ENCODE results near the gene ATP2C1.
A peak's percentile ranks its signal among the peaks of the same experiment; 100 is the strongest.

Gene ATP2C1

DNA sequence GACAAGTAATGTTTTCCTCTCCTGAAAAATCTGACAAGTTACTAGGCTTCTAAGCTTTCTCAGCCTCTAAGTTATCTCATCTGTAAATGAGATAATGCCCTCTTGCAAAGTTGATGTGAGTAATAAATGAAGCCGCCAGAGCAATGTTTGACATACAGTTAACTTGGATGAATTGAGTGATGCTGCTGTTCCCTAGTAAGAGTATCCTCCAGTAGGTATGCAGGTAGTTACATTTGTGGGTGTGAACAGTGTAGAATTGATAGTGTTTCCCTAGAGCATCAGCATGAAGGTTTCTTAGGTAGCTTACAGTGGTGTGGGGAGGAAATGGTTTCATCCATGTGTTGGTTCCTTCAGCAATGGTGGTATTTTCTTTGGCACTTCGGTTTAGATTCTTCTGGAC is 3.4 kb downstream of the ATP2C1 start:
- no peak for FAIRE-seq

DNA sequence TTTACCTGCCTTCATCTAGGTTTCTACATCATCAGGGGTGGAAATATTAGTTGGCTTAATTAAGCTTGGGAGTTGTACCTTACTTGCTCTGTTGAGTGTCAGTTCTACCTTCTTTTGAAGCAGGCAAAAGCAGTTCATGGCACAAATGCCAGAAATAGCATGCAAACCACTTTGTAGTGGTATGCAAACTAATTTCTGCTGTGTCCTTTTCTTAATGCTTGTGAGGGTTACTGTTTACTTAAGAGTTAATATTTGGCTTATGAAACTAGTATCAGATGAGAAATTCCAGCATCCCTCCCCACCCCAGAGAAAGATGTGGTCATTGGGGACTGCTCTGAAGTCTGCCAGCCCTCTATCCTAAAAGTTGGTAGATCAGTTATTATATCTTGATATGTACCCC is 7.1 kb downstream of the ATP2C1 start:
- no peak for FAIRE-seq

DNA sequence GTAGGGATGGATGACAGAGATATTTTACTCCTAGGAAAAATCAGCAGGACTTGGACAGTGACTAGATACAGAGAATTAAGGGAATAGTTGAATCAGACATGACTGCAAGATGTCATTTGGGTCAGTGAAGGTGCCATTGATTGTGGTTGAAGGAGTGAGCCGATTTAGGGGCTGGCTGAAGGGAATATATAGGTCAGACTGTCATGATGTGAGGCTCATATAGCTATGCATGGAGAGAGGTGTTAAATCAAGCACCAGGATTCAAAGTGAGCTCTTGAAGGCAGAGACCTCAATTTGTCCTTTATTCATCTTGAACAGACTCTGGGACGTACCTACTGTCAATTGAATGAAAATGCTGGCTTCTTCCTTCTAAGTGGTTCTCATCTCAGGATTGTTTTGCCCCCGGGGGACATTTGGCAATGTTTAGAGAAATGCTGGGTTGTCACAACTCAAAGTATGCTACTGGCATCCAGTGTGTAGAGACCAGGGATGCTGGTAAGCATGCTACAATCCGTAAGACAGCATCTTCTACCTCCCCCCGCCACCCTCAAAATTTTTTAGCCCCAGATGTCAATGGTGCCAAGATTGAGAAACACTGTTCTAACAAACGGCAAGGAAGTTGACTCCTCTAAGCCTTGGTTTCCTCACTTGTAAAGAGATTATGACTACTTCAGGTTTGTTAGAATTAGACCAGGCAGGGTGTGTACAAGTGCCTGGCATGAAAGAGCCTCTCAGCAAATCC is 7.8 kb downstream of the ATP2C1 start:
- no peak for FAIRE-seq

DNA sequence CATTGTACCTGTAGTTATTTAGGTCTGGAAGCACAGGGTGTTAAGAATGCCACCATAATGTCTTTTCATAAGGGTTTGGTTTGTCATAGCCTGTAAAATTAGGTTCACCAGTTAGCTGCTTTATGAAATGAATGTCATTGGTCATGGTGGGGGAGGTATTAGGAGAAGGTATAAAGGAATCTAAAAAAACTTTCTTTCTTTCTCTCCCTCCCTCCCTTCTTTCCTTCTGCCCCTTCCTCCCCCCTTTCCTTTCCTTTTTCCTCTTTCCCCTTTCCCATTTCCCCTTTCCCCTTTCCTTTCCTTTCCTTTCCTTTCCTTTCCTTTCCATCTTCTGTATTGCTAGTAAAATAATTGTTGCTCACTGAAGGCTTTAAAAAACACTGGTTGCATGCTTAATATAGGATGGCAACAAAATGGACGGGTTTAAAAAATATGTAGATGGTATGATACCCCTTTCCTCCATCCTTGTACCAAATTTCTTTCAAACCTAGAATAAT is 9.6 kb downstream of the ATP2C1 start:
- no peak for FAIRE-seq

DNA sequence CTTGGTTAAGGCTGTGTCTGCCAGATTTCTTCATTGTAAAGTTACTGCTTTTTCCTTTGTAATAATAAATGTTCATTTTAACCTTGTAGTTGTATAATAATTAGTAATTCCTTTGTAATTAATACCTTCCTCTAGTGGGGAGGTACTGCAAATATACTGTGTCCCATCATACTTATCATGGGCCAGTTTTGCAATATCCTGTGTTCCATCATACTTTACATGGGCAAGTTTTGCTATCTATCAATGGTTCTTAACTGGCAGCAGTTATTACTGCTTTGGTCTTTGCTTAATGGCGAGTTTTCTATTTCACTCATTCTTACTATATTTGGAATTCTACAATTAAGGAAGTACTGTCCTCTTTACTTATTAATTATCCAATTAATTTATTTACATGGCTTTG is 10.6 kb downstream of the ATP2C1 start:
- FAIRE-seq: no peak

DNA sequence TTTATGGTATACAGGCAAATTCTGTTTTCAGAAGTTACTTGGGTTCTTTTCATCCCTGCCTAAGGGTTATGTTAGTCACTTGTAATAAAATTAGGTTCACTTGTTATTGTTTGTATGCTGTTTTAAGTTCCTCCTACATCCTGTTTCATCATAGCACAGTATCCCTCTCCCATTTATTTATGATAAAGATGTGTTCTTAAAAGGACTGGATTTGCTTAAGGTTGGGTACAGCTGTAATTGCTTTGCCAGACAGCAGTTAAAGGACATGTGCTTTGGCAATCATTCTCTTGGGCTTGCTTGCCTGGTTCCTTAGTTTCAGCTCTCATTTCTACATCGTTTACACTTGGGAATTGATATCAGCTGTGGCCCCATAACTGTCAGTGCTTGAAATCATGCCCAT is 11.7 kb downstream of the ATP2C1 start:
- peak; percentile 82 for FAIRE-seq

DNA sequence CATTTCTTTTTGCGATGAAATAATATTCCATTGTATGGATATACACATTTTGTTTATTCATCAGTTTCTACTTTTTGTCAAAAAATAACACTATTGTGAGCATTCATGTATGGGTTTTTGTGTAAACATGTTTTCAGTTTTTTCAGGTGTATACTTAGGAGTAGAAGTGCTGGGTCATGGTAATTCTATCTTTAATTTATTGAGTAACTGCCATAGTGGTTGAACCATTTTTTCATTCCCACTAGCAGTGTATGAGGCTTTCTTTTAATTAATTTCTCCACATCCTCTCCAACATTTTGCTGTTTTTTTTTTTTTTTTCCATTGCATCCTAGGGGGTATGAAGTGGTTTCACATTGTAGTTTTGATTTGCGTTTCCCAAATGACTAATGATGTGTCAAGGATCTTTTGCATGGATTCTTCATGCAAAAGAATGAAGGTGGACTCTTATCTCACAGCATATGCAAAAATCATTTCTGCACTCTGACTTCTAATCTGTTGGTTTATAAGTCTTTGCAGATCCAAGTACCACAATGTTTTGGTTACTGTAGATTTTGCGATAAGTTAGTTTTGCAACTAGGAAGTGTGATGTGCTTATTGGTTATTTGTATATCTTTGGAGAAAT is 12.6 kb downstream of the ATP2C1 start:
- no peak for FAIRE-seq

DNA sequence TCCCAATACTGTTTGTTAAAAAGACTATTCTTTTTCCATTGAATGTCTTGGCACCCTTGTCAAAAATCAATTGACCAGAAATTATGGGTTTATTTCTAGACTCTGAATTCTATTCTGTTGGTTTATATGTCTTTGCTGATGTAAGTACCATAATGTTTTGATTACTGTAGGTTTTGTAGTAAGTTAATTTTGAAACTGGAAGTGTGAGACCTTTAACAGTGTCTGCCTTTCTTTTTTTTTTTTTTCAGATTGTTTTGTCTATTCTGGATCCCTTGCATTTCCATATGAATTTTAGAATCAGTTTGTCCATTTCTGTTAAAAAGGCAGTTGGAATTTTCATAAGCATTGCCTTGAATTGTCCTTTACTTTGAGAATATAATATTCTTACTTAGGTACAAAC is 13.6 kb downstream of the ATP2C1 start:
- no peak for FAIRE-seq

DNA sequence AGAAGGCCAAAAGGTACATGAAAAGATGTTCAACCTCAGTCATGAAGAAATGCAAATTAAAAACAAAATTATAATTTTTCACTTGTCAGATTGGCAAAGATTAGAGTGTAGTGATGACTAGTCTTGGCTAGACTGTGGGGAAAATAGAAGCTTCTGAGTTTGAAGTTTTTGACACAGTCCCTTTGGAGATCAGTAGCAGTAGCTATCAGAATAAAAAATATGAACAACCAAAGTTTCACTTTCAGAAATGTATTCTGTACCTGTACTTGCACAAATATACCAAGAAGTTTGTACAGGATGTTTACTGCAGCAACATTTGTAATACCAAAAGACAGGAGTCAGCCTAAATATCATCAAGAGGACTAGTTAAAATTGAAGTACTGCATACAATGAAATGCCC is 14.1 kb downstream of the ATP2C1 start:
- no peak for FAIRE-seq

DNA sequence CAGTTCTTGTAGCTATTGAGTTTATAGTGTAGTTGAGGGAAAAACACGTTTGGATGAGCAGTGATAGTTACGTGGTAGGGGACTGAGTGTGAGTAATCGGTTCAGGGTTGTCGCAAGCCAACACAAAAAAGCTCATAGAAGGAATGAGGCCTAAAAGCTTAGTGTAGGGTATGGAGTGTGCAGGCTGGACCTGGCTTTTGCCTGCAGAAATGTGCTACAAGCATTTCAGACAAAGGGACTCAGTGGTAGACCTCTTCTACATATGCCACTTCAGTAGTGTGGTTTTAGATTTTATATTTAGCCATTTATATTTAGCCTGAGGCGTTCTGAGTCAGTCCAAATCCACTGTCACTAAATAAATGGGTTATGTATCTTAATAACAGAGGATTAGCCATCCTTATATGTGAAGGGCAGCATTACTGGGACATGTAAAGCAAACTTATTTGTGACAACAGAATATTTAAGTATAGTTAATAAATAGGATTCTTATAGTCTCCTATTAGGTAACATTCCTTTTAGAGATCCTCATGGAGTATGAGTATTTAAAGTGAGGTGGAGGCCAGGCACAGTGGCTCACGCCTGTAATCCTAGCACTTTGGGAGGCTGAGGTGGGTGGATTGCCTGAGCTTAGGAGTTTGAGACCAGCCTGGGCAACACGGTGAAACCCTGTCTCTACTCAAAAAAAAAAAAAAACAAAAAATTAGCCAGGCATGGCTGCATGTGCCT is 21.8 kb downstream of the ATP2C1 start:
- FAIRE-seq: no peak

DNA sequence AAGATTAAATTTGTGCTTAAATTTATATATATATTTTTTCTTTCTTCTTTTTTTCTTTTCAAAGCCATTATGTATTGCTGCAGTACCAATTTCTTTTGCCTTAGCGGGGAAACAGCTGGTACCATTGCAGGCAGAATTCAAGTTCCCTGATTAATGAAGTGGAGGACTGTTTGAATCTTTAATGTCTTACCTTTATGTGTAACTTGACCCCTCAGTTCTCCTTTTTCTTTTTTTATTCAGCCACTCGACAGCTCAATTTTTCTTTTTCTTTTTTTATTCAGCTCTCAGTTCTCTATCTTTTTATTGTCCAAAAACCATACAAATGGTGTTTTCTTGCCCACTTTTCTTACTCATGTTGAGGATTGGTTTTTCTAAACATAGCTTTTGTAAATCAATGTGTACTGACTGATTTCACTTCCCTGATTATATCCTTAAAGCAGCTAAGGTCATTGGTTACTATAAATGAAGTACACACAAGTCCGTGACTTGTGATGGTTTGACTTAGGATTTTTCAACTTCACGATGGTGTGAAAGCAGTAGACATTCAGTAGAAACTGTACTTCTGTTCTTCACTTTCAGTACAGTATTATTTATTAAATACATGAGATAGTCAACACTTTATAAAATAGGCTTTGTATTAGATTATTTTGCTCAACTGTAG is 22.8 kb downstream of the ATP2C1 start:
- no peak for FAIRE-seq

DNA sequence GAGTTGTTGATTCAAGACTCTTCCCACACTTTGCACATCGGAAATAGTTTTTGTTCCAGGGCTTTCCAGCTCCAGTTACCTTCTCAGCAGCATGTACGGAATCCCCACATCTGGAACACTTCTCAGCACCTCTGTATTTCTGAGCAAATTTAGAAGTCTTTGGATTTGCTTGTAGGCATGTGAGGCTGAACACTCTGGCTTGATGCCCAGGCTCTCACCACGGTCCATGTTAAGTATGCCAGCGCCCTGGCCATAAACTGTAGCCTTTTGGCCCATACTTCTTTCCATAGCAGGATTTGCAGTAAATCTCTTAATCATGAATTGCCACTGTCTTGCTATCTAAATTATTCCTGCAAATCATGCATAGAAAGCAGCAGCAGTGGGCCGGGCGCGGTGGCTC is 24.4 kb downstream of the ATP2C1 start:
- no peak for FAIRE-seq

DNA sequence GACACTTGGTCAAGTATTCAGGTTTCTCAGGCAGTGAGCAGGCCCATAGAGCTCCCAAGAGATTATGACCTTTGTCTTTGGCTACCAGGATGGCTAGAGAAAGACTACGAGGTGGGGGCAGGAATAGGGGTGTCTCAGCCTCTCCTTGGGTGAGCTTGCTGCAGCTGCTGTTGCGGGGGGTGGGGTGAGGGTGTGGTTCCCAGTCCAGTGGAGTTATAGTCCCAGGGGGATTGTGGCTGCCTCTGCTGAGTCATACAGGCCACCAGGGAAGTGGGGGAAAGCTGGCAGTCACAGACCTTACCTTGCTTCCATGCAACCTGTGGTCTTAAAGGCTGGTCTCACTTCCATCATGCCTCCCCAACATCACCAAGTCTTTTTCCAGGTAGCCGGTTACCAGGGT is 31.7 kb downstream of the ATP2C1 start:
- FAIRE-seq: no peak

DNA sequence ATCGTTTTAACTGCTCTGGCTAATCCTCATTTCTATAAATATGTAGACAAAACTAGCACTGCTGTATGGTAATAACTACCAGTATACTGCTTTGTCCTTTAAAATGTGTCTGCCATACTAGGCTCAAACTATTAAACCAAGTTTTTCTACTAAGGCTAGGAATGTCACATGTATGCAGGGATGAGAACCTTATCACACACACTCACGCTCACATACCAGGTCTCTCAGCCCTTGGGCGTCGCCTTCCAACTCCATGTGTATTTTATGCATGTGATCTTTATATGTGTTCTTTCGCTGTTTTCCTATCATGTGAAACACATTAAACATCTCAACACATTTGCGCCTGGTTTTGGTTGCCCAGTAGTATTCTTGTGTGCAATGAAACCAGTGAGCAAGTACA is 32.6 kb downstream of the ATP2C1 start:
- FAIRE-seq: no peak

DNA sequence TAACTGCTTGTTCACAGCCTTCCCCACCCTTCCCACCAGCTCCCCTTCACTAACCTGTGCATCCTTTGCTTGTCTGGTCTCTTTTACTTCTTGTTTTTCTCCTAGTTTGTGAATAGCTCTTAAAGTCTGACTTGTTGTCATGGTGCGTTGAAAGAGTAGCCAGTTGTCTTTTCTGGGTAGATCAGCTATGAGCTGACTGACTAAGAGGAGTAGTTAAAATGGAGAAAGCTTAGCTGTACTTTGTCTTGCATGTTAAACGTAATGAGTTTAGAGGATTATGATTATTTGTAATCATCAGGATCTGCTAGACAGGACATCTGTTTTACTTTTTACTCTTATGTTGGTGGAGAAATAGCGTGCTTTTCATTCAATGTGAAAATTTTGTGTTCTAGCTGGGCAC is 35.9 kb downstream of the ATP2C1 start:
- no peak for FAIRE-seq

DNA sequence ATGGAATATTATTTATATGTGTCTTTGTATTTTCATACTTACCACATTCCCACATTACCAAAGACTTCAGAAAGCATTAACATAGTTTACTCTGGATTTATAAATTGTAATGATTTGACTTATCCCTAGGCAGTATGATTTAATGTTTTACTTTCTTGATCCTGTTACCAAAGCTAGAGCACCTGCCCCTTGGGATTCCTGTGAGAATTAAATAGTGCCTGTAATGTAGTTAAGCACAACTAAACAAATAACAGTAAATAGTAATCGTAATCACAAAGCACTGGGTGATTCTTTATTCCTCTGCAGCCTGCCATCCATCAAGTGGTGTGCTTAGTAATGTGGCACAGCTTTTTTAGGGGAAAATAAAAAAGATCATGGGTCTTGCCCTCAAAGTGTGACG is 39.1 kb downstream of the ATP2C1 start:
- no peak for FAIRE-seq

DNA sequence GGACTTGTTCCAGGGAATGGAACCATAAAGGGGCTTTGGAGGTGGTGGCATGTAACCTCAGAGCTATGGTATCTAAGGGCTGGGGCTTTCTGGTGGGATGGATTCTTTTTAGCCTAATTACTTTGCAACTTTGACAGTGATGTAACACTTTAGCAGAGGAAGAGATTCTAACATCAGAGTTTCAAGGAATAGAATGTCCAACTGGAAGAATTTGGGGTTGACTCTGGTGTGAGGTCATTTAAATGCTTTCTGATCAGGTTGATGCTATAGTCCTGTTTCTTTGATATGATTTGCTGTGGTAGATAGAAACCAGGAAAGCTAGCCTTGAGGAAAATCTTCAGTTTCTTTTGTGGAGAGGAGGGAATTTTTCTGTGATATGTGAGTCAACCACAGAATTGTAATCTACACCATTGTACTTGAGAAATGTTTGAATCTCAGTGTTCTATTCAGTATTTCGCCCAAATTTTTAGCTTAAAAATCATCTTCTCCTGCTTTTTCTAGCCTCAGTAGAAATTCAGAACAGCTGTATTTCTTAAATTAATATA is 40.0 kb downstream of the ATP2C1 start:
- no peak for FAIRE-seq

DNA sequence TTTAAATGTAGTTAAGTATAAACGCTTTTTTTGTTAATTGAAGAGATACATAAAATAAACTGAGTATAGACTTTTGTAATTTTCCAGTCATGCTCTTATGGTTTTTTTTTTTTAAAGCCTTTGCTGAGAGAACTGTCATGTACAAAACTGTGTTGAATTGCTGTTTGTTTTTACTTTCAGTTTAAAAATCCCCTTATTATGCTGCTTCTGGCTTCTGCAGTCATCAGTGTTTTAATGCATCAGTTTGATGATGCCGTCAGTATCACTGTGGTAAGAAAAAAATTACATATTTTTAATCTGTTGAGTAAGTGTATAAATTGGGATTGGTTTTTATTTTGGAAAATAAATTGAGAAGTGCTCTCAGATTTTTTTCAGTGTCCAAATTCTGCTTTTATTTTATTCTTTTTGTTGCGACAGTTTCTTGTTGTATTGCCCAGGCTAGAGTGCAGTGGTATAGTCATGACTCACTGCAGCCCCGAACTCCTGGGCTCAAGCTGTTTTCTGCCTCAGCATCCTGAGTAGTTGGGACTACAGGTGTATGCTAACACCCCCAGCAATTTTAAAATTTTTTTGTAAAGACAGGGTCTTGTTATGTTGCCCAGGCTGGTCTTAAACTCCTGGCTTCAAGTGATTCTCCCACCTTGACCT is 40.7 kb downstream of the ATP2C1 start:
- no peak for FAIRE-seq

DNA sequence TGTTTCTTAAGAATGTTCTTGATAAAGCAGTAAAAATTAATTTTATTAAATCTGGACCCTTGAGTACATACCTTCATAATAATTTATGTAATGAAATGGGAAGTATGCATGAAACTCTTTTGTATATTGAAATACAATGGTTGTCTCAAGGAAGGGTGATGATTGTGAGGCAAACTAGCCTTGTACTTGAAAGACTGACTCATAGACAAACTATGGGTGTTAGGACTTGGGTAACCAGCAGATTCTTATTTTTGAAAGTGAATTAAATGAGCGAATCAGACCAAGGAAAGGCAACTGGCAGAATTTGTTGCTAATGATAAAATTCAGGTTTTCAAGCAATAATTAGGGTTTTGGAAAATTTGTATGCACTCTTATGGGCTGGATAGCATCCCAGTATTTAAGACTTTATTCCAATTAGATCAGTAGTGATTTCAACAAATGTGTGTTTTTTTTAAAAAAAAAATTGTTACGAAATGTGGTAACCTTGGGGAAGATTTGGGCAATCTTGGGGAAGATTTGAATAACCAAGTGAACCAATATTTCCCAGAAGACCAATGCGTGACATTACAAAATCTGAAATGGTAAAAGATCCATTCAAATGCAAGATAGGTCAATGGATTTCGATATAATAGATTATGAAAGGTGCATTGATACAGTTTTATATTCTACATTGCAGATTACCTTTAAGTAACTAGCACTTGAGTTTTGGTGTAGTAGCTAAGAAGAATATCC is 42.0 kb downstream of the ATP2C1 start:
- FAIRE-seq: no peak

DNA sequence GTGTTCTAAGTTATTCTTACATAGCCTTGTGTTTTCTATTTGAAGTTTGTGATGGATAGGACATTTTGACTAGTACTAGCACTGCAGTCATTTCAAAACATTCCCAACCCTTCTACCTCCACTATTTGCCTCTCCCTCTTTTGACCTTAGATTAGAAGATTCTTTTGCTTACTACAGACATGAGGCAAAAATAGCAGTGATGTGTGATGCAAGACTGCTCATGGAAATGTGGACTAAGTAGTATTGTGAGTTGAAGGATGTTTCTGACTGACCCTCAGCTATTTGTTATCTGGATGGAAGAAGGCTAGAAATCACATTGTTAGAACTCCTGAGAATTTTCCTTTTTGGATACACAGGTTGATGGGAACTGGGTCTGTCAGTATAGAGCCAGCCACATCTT is 45.9 kb downstream of the ATP2C1 start:
- FAIRE-seq: no peak

DNA sequence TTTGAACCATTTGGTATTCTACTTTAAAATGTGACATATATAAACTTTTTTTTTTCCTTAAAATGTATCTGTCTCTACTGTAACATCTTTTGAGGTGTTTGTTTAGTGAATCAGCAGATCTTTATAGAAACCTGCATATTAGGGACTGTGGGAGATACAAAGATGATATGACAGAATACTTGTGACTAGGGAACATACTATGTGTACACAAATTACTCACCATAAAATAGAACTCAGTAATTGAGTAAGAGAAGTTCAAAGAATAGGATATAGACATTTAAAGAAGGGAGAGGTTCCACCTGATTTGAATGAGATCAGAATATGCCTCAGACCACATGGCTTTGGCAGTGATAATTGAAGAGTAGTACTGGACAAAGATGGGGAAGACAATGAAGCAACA is 47.9 kb downstream of the ATP2C1 start:
- FAIRE-seq: no peak

DNA sequence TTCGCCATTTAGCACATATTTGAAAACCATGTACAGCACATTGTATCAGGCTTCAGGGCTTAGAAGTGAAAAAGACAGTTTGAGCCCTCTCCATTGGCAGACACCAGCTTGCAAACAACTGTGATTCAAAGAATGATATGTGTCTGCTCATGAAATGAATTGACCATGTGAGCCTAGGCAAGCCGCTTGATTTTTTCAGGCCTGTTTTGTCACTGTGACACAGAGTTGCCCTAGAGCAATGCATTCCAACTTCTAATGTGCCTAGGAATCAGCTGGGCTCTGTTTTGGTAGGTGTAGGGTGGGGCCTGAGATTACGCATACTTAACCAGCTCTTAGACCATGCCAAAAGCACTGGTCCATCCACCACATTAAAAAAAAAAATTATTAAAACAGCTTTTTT is 53.0 kb downstream of the ATP2C1 start:
- no peak for FAIRE-seq

Measured in endometrium (tissue), 2 donors.